Liver (tissue), 3 donors: ENCODE measurements around the gene MEX3C.

ENCODE experiments used
- CTCF ChIP-seq: fragments of 150-350 bp; IDR thresholded peaks from 2 replicates; pipeline ENCODE4 v1.5.1; 2017; ENCODE audit warnings: improper control_type of control experiment, low read depth, low read length; ENCODE audit not compliant: missing input control
- EGR1 ChIP-seq, 2 donors: IDR thresholded peaks; 2 replicates each; pipeline ENCODE4 v1.6.1; 2016 to 2018; ENCODE audit warnings: antibody characterized with exemption in 2 of 2, low read depth in 2 of 2
- JUND ChIP-seq, 2 donors: IDR thresholded peaks; 2 replicates each; pipeline ENCODE4 v1.6.1; 2016; ENCODE audit warnings: antibody characterized with exemption in 2 of 2
- TAF1 ChIP-seq: conservative IDR thresholded peaks from 2 replicates; pipeline ENCODE4 v1.6.1; 2016; ENCODE audit warnings: antibody characterized with exemption, mild to moderate bottlenecking
- donor health status: healthy.
- donor health status: healthy.

DNA sequence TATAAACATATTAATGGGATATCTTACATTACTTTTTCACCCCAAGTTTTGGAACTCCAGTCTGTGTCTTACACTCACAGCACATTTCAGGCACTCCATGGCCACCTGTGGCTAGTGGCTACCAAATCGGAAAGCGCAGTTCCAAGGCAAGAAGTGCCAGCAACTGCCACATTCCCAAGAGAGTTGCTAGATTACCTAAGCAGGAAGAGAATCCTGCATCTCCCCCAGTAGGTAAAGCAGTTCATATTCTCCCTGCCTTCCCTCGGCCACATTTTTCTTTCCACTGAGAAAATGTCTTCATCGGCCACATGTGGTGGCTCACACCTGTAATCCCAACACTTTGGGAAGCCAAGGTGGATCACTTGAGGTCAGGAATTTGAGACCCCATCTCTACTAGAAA is 62.8 kb downstream of the MEX3C start:
- TF ChIP-seq CTCF (no peak), JUND (IDR thresholded peaks at IDR 0.05) (no peak), EGR1 (IDR thresholded peaks at IDR 0.05; ENCODE audit: low read depth in 2 of 2) (no peak), TAF1 (no peak)
